ENCODE measurements around the gene MAP4K5.
"Not testable (repeated sequence)": the region's sequence is repeated elsewhere in the genome, so short reads cannot be mapped to it uniquely, and the experiment has no call there.

The MAP4K5 gene

DNA sequence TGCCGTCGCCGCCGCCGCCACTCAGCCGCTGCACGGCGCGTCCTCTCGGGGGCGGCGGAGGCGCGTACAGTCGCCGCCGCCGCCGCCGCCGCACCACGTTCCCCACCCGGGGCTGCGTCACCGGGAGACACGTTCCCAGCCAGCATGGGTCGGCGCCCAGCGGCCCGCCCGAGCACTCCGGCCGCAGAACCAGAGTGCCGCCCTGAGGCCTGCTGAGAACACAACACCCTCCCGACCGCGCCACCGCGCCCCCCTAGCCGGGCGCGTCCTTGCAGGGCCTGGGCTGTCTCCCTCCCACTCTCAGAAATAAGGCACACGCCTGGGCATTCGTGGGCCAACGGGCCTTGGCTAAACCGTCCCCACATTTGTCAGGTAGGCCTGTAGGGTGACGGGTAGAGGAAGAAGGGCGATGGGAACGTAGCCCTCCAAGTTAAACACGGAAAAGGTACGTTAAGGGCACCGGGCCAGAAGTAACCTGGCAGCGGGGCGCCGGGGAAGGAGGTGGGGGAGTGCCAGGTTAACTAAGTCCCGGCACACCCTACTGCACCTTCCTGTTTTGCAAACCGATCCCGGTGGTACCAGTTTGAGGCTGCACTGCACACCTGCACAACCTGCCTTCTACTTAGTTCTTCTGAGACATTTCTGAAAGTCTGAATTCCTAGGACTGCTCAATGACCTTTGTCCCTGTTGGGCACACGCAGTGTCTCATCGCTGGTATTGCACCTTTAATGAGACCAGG, at the start of gene MAP4K5:
Gene MAP4K5, minus strand, starts transcription at position 68 of the 739 bp plus-strand sequence. CDS start 520 bp downstream, outside the sequence.
- peak; percentile 93 for DNase-seq (ENCODE audit: low spot score)

- no peak for DNase-seq (ENCODE audit: low spot score)
Measured at GRCh38 chr14:50578433-50578832, 46.1 kb upstream of the MAP4K5 start.

DNA sequence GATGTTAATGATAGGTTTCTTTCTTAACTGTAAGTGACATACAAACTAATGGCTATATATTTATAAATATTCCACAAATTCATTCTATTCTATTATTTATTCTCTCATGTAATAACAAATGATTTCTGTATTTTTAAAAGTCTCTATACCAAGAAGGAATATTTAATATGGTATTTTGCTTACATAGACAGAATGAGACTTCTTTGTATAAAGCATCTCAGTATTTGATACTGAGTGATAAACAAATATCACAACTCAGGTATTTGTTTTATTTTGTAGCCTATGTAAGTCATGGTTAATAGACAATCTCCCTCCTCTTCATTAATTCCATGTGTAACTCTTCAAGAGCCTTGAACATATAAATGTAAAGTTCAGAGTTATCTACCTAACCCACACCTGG, 45.6 kb upstream of the MAP4K5 start:
- no peak for DNase-seq (ENCODE audit: low spot score)

DNA sequence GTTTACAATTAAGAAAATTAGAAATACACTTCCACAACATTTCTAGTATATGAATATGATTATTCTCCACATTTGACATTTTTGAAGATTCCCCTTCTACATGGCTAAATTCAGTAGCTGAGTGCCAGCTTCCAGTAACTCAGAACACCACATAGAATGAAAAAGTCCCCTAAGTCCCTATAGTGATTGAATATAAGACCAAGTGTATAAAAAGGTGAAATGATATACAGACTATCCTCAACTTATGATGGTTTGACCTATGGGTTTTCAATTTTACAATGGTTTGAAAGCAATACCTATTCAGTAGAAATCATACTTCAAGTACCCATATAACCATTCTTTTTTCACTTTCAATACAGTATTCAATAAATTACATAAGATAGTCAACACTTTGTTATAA, 43.4 kb upstream of the MAP4K5 start:
- DNase-seq (ENCODE audit: low spot score) = no peak

- no peak for DNase-seq (ENCODE audit: low spot score)
Measured at GRCh38 chr14:50573862-50574261, 41.5 kb upstream of the MAP4K5 start.

DNA sequence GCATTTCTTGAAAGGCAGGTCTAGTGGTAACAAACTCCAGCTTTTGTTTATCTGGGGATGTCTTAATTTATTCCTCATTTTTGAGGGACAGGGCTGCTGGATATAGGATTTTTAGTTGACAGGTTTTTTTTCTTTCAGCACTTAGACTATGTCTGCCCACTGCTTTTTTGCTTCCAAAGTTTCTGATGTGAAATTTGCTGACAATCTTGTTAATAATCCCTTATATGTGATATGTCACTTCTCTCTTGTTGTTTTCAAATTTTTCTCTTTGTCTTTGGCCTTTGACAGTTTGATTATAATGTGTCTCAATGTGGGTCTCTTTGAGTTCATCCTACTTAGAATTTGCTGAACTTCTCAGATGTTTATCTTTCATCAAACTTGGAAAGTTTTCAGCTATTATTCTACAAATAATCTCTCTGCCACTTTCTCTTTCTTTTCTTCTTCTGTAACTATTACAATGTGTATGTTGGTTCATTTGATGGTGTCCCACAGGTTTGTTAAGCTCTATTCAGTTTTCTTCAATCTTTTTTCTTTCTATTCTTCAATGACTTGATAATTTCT, 37.4 kb upstream of the MAP4K5 start:
- DNase-seq (ENCODE audit: low spot score) = no peak

- no peak for DNase-seq (ENCODE audit: low spot score)
Measured at GRCh38 chr14:50562841-50563240, 30.5 kb upstream of the MAP4K5 start.

DNA sequence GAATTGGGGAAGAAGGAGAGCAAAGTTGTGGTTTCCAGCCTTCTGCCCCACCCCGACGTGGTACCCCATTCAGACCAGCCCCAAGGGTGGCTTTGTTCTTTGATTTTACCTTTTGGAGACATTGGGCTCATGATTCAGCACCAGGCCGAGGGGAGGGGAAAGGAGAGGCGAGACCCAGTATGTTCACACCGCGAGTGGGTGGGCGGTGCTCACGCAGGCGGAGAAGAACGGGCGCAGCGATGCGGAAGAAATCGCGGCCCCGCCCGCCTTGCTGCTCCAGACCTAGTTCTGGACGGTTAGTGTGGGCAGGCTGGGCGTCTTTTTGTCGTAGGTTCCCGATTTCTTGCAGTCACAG, 28.5 kb upstream of the MAP4K5 start:
- DNase-seq (ENCODE audit: low spot score) = peak; percentile 81

DNA sequence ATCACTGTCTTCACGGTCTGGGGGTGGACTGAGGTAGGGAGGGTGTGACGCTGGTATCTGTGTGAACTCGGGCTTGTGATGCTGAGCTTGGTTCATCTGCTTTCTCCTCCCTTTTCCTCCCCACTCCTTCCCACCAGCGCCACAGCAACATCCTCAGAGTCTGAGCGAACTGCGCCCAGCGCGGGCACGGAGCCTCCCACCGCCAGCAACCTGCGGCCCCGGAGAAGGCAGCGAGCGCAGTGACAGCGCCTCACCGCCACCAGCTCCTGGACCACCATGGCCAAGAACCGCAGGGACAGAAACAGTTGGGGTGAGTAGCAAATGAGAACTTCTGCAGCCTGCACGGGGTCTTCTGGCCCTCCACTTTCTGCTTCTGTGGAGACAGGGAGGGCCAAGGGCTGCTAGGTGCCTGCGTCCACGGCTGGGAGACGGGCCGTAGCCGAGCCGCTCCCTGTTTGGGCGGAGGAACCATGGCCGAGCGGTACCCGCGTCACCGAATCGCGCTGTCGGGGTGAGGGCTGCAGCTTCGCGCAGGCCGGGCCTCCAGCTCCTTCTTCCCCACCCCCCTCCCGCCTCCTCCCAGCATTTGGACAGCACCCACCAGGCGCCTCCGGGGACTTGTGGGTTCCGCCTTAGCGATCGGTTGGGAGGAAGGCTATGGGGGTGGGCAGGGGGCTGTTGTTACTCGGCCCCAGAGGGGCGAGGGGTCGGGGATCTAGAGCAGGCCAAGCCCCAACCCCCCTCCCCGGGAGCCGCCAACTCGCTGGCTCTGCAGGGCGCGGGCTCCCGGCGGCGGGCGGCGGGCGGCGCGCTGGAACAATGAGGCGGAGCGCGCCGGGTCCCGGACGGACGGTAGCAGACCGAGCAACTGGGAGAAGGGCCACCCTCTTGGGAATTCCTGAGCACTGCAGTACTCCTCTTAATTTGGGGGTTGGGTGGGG, 27.9 kb upstream of the MAP4K5 start, which contains the start of gene ATL1:
Gene ATL1, plus strand, starts transcription at position 156 of the 941 bp plus-strand sequence. Its CDS starts 121 bp downstream, at position 277.
- peak; percentile 78 for DNase-seq (ENCODE audit: low spot score)

- DNase-seq (ENCODE audit: low spot score) = not testable (repeated sequence)
Measured at GRCh38 chr14:50552796-50553195, 20.4 kb upstream of the MAP4K5 start.

DNA sequence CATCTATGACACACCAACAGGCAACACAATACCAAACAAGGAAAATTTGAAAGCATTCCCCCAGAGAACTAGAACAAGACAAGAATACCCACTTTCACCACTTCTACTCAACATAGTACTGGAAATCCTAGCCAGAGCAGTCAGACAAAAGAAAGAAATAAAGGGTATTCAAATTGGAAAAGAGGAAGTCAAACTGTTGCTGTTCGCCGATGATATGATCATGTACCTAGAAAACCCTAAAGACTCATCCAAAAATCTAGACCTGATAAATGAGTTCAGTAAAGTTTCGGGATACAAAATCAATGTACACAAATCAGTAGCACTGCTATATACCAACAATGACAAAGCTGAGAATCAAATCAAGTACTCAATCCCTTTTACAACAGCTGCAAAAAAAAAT, 19.5 kb upstream of the MAP4K5 start:
- no peak for DNase-seq (ENCODE audit: low spot score)

GRCh38 chr14:50550294-50550693, 17.9 kb upstream of the MAP4K5 start:
- no peak for DNase-seq (ENCODE audit: low spot score)

- DNase-seq (ENCODE audit: low spot score) = no peak
Measured at GRCh38 chr14:50545618-50546017, 13.2 kb upstream of the MAP4K5 start.

GRCh38 chr14:50544911-50545310, 12.5 kb upstream of the MAP4K5 start:
- DNase-seq (ENCODE audit: low spot score) = no peak

GRCh38 chr14:50542941-50543418, 10.6 kb upstream of the MAP4K5 start:
- peak; percentile 80 for DNase-seq (ENCODE audit: low spot score)

GRCh38 chr14:50541159-50541567, 8.8 kb upstream of the MAP4K5 start:
- no peak for DNase-seq (ENCODE audit: low spot score)

DNA sequence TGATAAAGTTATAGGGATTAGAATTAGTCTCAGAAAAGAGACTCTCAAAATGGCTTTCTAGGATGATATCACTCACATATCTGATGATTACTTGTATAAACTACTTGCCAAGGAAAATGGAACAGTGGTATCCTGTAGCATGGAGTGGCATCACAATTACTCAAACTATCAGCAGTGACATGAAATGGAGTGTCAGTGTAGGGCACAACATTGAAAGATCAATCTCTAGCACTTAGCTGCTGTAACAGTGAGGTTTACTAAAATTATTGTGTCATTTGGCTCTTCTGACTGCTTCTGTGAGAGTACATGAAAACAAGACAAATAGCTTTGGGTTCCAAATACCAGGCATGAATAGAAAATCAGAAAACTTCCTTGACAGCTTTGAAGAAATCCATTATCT, 6.7 kb upstream of the MAP4K5 start:
- DNase-seq (ENCODE audit: low spot score) = no peak

GRCh38 chr14:50538034-50538433, 5.7 kb upstream of the MAP4K5 start:
- not testable (repeated sequence) for DNase-seq (ENCODE audit: low spot score)

- no peak for DNase-seq (ENCODE audit: low spot score)
Measured at GRCh38 chr14:50534997-50535396, 2.6 kb upstream of the MAP4K5 start.

GRCh38 chr14:50534416-50534815, 2.0 kb upstream of the MAP4K5 start:
- DNase-seq (ENCODE audit: low spot score) = no peak

GRCh38 chr14:50533806-50534205, 1.4 kb upstream of the MAP4K5 start:
- no peak for DNase-seq (ENCODE audit: low spot score)

- DNase-seq (ENCODE audit: low spot score) = no peak
Measured at GRCh38 chr14:50533241-50533705, 904 bp upstream of the MAP4K5 start.
